ENCODE measurements around the gene FIP1L1.

The FIP1L1 gene

GRCh38 chr4:53432528-53433424 lies 55.3 kb downstream of the FIP1L1 start:
- Histone ChIP-seq H3K4me3 (ENCODE audit: insufficient read depth, low read length, poor library complexity, severe bottlenecking) (no peak overlapping the region), H3K36me3 (ENCODE audit: low read length) (peaks cover 14% of the 10 kb centered on the region; the same call in 1 of the 2 replicates), H3K27ac (ENCODE audit: low read depth, low read length) (no peak overlapping the region), H3K79me2 (ENCODE audit: insufficient read depth, low read length) (no peaks in the 10 kb centered on the region), H2AFZ (ENCODE audit: low read depth, low read length, severe bottlenecking) (no peak overlapping the region), H3K9me3 (ENCODE audit: insufficient read depth, low read length) (no peaks in the 10 kb centered on the region), H4K20me1 (ENCODE audit: low read depth, low read length) (no peaks in the 10 kb centered on the region), H3K4me2 (ENCODE audit: low read depth, low read length, poor library complexity, severe bottlenecking) (no peak overlapping the region), H3F3A (ENCODE audit: insufficient read depth) (no peaks in the 10 kb centered on the region), H3K9me2 (replicated peaks; ENCODE audit: insufficient read depth, low read length) (no peaks in the 10 kb centered on the region), H3K27me3 (ENCODE audit: low read length) (no peaks in the 10 kb centered on the region), H3K9ac (ENCODE audit: low read length) (no peak overlapping the region)
- no peak for TF ChIP-seq CTCF (IDR thresholded peaks at IDR 0.05; ENCODE audit: insufficient read depth, low read length, poor library complexity, severe bottlenecking)
- no peak for TF ChIP-seq EZH2phosphoT487 (conservative IDR thresholded peaks at IDR 0.05; ENCODE audit: low read length)

GRCh38 chr4:53436251-53436650 lies 58.8 kb downstream of the FIP1L1 start:
- Histone ChIP-seq H2AFZ (ENCODE audit: low read depth, low read length, severe bottlenecking) (no peak overlapping the region), H3K9me3 (ENCODE audit: insufficient read depth, low read length) (no peaks in the 10 kb centered on the region), H3K27me3 (ENCODE audit: low read length) (no peaks in the 10 kb centered on the region), H3K4me3 (ENCODE audit: insufficient read depth, low read length, poor library complexity, severe bottlenecking) (no peak overlapping the region), H3K4me2 (ENCODE audit: low read depth, low read length, poor library complexity, severe bottlenecking) (no peak overlapping the region), H3F3A (ENCODE audit: insufficient read depth) (no peaks in the 10 kb centered on the region; the same call in 1 of the 2 replicates), H3K79me2 (ENCODE audit: insufficient read depth, low read length) (peaks cover 4% of the 10 kb centered on the region; the same call in 1 of the 2 replicates), H3K9ac (ENCODE audit: low read length) (no peak overlapping the region), H3K27ac (ENCODE audit: low read depth, low read length) (no peak overlapping the region), H3K36me3 (ENCODE audit: low read length) (no peaks in the 10 kb centered on the region), H3K9me2 (replicated peaks; ENCODE audit: insufficient read depth, low read length) (no peaks in the 10 kb centered on the region), H4K20me1 (ENCODE audit: low read depth, low read length) (no peaks in the 10 kb centered on the region)
- TF ChIP-seq CTCF (IDR thresholded peaks at IDR 0.05; ENCODE audit: insufficient read depth, low read length, poor library complexity, severe bottlenecking) (no peak), EZH2phosphoT487 (conservative IDR thresholded peaks at IDR 0.05; ENCODE audit: low read length) (no peak)

- peaks cover 8% of the 10 kb centered on the region; the same call in 1 of the 2 replicates for H3K36me3 ChIP-seq (ENCODE audit: low read length)
Observed at GRCh38 chr4:53441564-53441963, 64.1 kb downstream of the FIP1L1 start.

More at GRCh38 chr4:53441564-53441963, 64.1 kb downstream of the FIP1L1 start:
- Histone ChIP-seq H3K4me2 (ENCODE audit: low read depth, low read length, poor library complexity, severe bottlenecking) (no peak overlapping the region), H3F3A (ENCODE audit: insufficient read depth) (no peaks in the 10 kb centered on the region; the same call in 1 of the 2 replicates), H3K9me3 (ENCODE audit: insufficient read depth, low read length) (no peaks in the 10 kb centered on the region), H2AFZ (ENCODE audit: low read depth, low read length, severe bottlenecking) (no peak overlapping the region), H3K9ac (ENCODE audit: low read length) (no peak overlapping the region), H3K4me3 (ENCODE audit: insufficient read depth, low read length, poor library complexity, severe bottlenecking) (no peak overlapping the region), H4K20me1 (ENCODE audit: low read depth, low read length) (no peaks in the 10 kb centered on the region), H3K27ac (ENCODE audit: low read depth, low read length) (no peak overlapping the region), H3K9me2 (replicated peaks; ENCODE audit: insufficient read depth, low read length) (no peaks in the 10 kb centered on the region), H3K79me2 (ENCODE audit: insufficient read depth, low read length) (peaks cover 4% of the 10 kb centered on the region; the same call in 1 of the 2 replicates), H3K27me3 (ENCODE audit: low read length) (no peaks in the 10 kb centered on the region)
- TF ChIP-seq CTCF (IDR thresholded peaks at IDR 0.05; ENCODE audit: insufficient read depth, low read length, poor library complexity, severe bottlenecking) (no peak), EZH2phosphoT487 (conservative IDR thresholded peaks at IDR 0.05; ENCODE audit: low read length) (no peak)
